Upper lobe of right lung (tissue), 1 donor: Measurements from ENCODE around the gene ANKEF1. TPM values are rescaled to one million over a fixed set of nuclear protein-coding genes. Genes with fewer than 3 reads are reported as not detected.

Experiments used
- ATAC-seq: fragments of 200-7000 bp; cut with Tn5 transposase; one replicate; pipeline ENCODE4 v1.9.1; 2020; ENCODE audit warnings: mild to moderate bottlenecking, moderate library complexity
- DNase-seq: peaks from one replicate; pipeline ENCODE4 v3.0.0-alpha.2; 2020
- H3K27ac ChIP-seq: fragments of 200-600 bp; one replicate; pipeline ENCODE4 v1.8.0; 2022
- H3K27me3 ChIP-seq: fragments of 200-600 bp; one replicate; pipeline ENCODE4 v1.8.0; 2022; ENCODE audit warnings: mild to moderate bottlenecking
- H3K36me3 ChIP-seq: fragments of 200-600 bp; one replicate; pipeline ENCODE4 v1.8.0; 2022
- H3K4me1 ChIP-seq: fragments of 200-600 bp; one replicate; pipeline ENCODE4 v1.8.0; 2022
- H3K4me3 ChIP-seq: fragments of 200-600 bp; one replicate; pipeline ENCODE4 v1.8.0; 2022; ENCODE audit warnings: mild to moderate bottlenecking
- H3K9me3 ChIP-seq: fragments of 200-600 bp; one replicate; pipeline ENCODE4 v1.8.0; 2022
- intact Hi-C: fragments of 100-400 bp; cut with DNase I; formaldehyde crosslinking; loops from one replicate; pipeline ENCODE4 v1.11.0; 2022
- total RNA-seq: library from RNA; stranded (reverse); fragmentation: NEBNext Ultra II Directional; extraction: Animal tissue kit (Norgen Biotek cat#: 25700); gene quantifications from one replicate; pipeline ENCODE4 v1.2.1, GENCODE V29; 2021
- TF ChIP-seq, protein P1 (sequence below): fragments of 200-600 bp; IDR thresholded peaks from one replicate; pipeline ENCODE4 v1.8.0; 2022; ENCODE audit warnings: antibody characterized with exemption
- donor health status: DM: no; HTN: yes; CAD: no; lungs with severe emphysema.

The ANKEF1 gene
- total RNA-seq, 1 donor from 2014 or later, result 4.0 TPM

DNA sequence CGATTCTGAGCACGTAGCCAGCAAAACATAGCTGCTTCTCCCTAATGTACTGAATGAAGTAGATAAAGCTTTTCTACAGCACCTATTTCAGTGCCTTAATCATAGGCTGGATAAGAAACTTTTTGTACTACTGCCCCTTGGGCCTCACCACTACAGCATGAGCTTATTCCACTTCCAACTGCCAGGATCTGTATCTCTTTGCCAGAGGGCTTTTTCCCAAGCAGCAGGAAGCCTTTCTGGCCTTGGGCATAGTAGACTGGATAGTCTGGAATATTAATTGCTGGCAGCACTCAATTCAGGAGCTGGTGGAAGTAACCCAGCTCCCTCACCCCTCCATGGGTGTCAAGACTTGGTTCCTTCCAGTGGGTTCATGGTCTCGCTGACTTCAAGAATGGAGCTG is 43.6 kb downstream of the ANKEF1 start:
- H3K4me1 ChIP-seq, result peaks cover 32% of the 10 kb centered on the region
- H3K4me3 ChIP-seq, result no peak overlapping the region
- no peak overlapping the region for H3K27ac ChIP-seq
- H3K27me3 ChIP-seq, result no peaks in the 10 kb centered on the region
- no peaks in the 10 kb centered on the region for H3K36me3 ChIP-seq
- no peaks in the 10 kb centered on the region for H3K9me3 ChIP-seq
- intact Hi-C loops, result no loop called here
- TF ChIP-seq, protein P1, sequence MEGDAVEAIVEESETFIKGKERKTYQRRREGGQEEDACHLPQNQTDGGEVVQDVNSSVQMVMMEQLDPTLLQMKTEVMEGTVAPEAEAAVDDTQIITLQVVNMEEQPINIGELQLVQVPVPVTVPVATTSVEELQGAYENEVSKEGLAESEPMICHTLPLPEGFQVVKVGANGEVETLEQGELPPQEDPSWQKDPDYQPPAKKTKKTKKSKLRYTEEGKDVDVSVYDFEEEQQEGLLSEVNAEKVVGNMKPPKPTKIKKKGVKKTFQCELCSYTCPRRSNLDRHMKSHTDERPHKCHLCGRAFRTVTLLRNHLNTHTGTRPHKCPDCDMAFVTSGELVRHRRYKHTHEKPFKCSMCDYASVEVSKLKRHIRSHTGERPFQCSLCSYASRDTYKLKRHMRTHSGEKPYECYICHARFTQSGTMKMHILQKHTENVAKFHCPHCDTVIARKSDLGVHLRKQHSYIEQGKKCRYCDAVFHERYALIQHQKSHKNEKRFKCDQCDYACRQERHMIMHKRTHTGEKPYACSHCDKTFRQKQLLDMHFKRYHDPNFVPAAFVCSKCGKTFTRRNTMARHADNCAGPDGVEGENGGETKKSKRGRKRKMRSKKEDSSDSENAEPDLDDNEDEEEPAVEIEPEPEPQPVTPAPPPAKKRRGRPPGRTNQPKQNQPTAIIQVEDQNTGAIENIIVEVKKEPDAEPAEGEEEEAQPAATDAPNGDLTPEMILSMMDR, result no peak
- DNase-seq, result no peak
- no peak for ATAC-seq

DNA sequence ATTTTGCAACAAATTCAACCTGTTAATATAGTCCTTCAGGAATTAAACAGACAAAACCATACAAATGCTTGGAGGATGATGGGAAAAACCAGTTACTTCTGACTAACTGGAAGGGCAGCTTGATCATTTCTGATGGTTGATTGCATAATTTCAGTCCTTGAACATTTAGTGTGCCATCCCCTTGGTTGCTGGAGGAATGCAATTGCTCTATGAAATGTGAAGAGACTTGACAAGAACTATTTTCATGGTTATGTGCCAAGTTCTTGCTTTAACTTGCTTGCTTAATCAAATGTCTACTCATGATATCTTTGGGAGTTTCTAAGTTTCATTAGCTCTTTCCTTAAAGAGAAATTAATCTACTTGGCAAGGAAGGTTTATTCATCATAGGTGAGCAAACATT is 45.2 kb downstream of the ANKEF1 start:
- no peaks in the 10 kb centered on the region for H3K9me3 ChIP-seq
- H3K27me3 ChIP-seq, result no peaks in the 10 kb centered on the region
- intact Hi-C loops, result no loop called here
- ATAC-seq (peak; percentile 73), DNase-seq (no peak)
- H3K36me3 ChIP-seq, result no peaks in the 10 kb centered on the region
- no peak overlapping the region for H3K4me3 ChIP-seq
- TF ChIP-seq, protein P1, result no peak
- no peak overlapping the region for H3K27ac ChIP-seq
- peaks cover 32% of the 10 kb centered on the region for H3K4me1 ChIP-seq

DNA sequence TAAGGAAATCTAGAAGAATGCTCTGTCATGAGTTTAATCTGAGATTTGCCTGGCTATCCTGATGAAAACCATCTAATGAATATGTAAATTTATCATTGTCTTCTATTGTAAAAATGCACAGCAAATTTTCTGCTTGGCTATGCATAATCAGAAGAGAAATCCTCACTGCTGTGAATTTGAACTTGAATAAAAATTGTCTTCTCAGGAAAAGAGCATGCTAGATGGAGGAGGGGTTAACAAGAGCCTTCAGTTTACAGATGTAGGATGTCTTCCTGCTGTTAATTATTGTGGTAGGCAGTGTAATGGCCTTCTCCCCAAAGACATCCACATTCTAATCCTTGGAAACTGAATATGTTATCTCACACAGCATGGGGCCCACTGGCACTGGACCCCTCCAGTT is 45.8 kb downstream of the ANKEF1 start:
- Histone ChIP-seq H3K36me3 (no peaks in the 10 kb centered on the region), H3K9me3 (no peaks in the 10 kb centered on the region), H3K27ac (no peak overlapping the region), H3K4me3 (no peak overlapping the region), H3K4me1 (peaks cover 32% of the 10 kb centered on the region), H3K27me3 (no peaks in the 10 kb centered on the region)
- TF ChIP-seq, protein P1, result no peak
- ATAC-seq (no peak), DNase-seq (no peak)
- intact Hi-C loops, result no loop called here

DNA sequence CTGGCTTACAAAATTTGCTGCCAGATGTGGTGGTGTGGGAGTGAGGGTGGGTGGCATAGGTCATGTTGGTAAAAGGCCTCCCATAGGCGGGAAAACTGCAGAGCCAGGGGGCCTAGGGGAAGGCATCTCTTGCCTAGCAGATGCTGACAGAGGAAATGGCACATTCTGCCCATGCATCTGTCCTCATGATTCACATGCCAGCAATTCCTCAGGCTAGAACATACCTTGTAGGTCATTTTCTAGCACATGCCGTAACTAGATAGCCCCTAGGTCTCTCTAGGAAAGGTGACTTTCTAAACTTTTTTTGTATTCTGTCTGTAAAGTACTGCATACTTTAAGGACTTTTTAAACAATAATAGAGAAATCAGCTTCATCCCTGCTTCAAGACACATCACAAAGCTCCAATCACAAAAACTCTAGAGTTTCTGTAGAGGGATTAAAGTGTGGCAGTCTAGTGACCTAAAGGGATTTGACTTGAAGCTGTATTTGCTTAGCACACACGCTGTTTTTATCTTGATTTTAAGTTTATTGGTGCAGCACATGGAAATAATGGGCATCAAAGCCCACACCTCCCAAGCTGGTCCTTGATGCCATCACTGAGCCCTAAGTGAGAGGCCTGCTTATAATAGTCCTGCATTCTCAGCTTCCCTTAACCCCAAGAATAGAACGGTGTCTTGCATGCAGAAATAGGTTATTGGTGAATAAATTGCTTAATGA is 55.2 kb downstream of the ANKEF1 start:
- no peaks in the 10 kb centered on the region for H3K4me1 ChIP-seq
- no peak for ATAC-seq
- no peaks in the 10 kb centered on the region for H3K9me3 ChIP-seq
- intact Hi-C loops, result loop anchor here (10.0 kb wide), 1 partner anchor 115 kb away; no protein-coding TSS in a partner anchor
- no peak for DNase-seq
- H3K27ac ChIP-seq, result no peak overlapping the region
- TF ChIP-seq, protein P1, result no peak
- no peaks in the 10 kb centered on the region for H3K27me3 ChIP-seq
- H3K36me3 ChIP-seq, result no peaks in the 10 kb centered on the region
- H3K4me3 ChIP-seq, result no peak overlapping the region

DNA sequence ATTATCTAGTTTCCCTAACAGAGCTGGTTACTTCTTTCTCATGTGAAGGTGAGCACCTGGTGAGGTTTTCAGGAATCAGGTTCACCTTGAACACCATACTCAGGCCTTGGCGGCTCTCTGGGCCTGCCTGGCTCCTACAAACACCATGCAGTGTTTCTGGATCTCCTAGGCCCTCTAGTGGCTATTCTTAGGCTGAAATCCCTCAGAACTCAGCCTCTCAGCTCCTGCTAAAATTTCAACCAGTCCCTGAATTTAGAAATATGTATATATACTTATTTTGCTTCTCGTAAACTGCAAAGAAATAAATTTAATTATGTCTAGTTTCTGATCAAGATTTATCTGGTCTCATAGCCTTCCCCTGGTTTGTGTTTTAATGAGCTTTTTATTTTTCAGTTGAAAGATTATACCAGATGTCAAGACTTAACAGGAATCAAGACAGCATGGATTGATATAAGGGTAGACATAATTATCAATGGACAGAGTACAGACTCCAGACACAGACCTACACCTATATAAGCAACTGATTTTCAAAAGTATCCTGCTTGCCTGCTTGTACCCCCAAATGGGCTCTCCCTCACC is 55.9 kb downstream of the ANKEF1 start:
- no peak overlapping the region for H3K4me3 ChIP-seq
- TF ChIP-seq, protein P1, result peak; percentile 73
- no peaks in the 10 kb centered on the region for H3K36me3 ChIP-seq
- ATAC-seq, result peak; percentile 95
- intact Hi-C loops, result loop anchor here (10.0 kb wide), 1 partner anchor 116 kb away; no protein-coding TSS in a partner anchor
- H3K27ac ChIP-seq, result no peak overlapping the region
- no peaks in the 10 kb centered on the region for H3K9me3 ChIP-seq
- H3K4me1 ChIP-seq, result no peaks in the 10 kb centered on the region
- no peaks in the 10 kb centered on the region for H3K27me3 ChIP-seq
- DNase-seq, result peak; percentile 65
